ENCODE data around the gene TNPO2.

TNPO2 gene

DNA sequence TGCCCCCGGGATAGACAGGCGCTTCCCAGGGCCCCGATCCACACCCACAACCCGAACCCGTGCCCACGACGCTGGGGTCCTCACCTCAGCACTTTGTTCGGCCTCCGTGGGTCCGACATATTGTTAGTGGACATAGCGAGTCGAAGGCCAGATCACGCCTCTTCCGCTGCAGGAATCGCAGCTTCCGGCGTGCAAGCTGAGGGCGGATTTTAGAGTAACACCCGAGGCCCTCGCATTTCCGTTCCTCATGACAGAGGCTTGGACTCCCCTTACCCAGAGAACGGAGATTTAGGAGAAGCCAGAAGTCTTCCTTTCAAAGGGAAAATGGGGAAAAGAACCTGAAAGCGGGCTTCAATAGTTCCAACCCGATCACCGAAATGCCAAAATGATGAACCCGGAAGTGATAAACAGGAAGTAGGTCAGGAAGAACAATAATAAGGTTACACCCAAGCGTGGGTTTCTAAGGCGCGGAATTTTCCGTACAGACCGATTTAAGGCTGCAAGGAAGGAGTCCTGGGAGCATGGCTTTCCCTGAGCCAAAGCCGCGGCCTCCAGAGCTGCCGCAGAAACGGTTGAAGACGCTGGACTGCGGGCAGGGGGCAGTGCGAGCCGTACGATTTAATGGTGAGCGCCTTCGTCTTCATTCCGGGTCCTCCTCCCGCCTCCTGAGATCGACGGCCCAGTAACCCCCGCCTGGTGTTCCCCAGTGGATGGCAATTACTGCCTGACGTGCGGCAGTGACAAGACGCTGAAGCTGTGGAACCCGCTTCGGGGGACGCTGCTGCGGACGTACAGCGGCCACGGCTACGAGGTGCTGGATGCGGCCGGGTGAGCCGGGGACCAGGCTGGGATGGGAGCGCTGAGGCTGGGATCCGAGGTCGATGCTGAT lies 54.2 kb downstream of the TNPO2 start:
- TF ChIP-seq SPI1 (IDR thresholded peaks at IDR 0.05; ENCODE audit: borderline replicate concordance, low read depth) (0 out of 2 replicates have a peak, but pooled peaks have one; percentile 9), POLR2AphosphoS5 (IDR thresholded peaks at IDR 0.05; ENCODE audit: low read depth) (peak; percentile 57), GABPA (IDR thresholded peaks at IDR 0.05; ENCODE audit: low read depth) (peak; percentile 99)
- TF ChIP-seq, protein P1, sequence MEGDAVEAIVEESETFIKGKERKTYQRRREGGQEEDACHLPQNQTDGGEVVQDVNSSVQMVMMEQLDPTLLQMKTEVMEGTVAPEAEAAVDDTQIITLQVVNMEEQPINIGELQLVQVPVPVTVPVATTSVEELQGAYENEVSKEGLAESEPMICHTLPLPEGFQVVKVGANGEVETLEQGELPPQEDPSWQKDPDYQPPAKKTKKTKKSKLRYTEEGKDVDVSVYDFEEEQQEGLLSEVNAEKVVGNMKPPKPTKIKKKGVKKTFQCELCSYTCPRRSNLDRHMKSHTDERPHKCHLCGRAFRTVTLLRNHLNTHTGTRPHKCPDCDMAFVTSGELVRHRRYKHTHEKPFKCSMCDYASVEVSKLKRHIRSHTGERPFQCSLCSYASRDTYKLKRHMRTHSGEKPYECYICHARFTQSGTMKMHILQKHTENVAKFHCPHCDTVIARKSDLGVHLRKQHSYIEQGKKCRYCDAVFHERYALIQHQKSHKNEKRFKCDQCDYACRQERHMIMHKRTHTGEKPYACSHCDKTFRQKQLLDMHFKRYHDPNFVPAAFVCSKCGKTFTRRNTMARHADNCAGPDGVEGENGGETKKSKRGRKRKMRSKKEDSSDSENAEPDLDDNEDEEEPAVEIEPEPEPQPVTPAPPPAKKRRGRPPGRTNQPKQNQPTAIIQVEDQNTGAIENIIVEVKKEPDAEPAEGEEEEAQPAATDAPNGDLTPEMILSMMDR (IDR thresholded peaks at IDR 0.05; ENCODE audit: insufficient read depth, low read length): no peak
- TF ChIP-seq, protein P2, sequence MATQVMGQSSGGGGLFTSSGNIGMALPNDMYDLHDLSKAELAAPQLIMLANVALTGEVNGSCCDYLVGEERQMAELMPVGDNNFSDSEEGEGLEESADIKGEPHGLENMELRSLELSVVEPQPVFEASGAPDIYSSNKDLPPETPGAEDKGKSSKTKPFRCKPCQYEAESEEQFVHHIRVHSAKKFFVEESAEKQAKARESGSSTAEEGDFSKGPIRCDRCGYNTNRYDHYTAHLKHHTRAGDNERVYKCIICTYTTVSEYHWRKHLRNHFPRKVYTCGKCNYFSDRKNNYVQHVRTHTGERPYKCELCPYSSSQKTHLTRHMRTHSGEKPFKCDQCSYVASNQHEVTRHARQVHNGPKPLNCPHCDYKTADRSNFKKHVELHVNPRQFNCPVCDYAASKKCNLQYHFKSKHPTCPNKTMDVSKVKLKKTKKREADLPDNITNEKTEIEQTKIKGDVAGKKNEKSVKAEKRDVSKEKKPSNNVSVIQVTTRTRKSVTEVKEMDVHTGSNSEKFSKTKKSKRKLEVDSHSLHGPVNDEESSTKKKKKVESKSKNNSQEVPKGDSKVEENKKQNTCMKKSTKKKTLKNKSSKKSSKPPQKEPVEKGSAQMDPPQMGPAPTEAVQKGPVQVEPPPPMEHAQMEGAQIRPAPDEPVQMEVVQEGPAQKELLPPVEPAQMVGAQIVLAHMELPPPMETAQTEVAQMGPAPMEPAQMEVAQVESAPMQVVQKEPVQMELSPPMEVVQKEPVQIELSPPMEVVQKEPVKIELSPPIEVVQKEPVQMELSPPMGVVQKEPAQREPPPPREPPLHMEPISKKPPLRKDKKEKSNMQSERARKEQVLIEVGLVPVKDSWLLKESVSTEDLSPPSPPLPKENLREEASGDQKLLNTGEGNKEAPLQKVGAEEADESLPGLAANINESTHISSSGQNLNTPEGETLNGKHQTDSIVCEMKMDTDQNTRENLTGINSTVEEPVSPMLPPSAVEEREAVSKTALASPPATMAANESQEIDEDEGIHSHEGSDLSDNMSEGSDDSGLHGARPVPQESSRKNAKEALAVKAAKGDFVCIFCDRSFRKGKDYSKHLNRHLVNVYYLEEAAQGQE (IDR thresholded peaks at IDR 0.05; ENCODE audit: insufficient replicate concordance, low read depth): peak; percentile 49
- Histone ChIP-seq H3K4me3 (replicated peaks; ENCODE audit: insufficient read depth, low read length) (peak overlapping the region; percentile 86), H3K27ac (replicated peaks) (peak overlapping the region; percentile 99), H3K27me3 (ENCODE audit: insufficient read depth, poor library complexity, severe bottlenecking) (no peaks in the 10 kb centered on the region)
- DNase-seq (ENCODE audit: low read depth in 1 of 2, low spot score in 1 of 2): peak; percentile 75 to 76

DNA sequence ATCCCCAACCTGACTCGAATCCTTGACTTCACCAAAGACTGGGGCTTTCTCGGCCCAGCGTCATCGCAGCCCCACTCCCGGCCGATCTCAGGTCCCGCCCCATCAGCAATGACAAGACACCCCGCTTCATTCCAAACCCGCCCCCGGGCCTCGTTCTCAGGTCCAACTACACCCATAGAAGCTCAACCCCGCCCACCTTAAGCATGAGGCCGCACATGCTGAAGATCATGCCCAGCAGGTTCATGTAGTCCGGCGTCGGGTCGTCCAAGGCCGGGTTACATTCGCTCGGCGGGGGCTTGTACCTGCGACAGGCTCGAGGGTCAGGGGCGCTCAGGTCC lies 54.8 kb downstream of the TNPO2 start:
- Histone ChIP-seq H3K4me3 (replicated peaks; ENCODE audit: insufficient read depth, low read length) (peak overlapping the region; percentile 86), H3K27me3 (ENCODE audit: insufficient read depth, poor library complexity, severe bottlenecking) (no peaks in the 10 kb centered on the region), H3K27ac (replicated peaks) (peak overlapping the region; percentile 99)
- peak; percentile 45 to 63 for DNase-seq (ENCODE audit: low read depth in 1 of 2, low spot score in 1 of 2)
- no peak for TF ChIP-seq POLR2AphosphoS5 (IDR thresholded peaks at IDR 0.05; ENCODE audit: low read depth)
- TF ChIP-seq GABPA (IDR thresholded peaks at IDR 0.05; ENCODE audit: low read depth): no peak
- no peak for TF ChIP-seq SPI1 (IDR thresholded peaks at IDR 0.05; ENCODE audit: borderline replicate concordance, low read depth)
- TF ChIP-seq, protein P1 (IDR thresholded peaks at IDR 0.05; ENCODE audit: insufficient read depth, low read length): no peak
- TF ChIP-seq, protein P2 (IDR thresholded peaks at IDR 0.05; ENCODE audit: insufficient replicate concordance, low read depth): no peak

- no peaks in the 10 kb centered on the region for H3K27me3 ChIP-seq (ENCODE audit: insufficient read depth, poor library complexity, severe bottlenecking)
- TF ChIP-seq, protein P2 (IDR thresholded peaks at IDR 0.05; ENCODE audit: insufficient replicate concordance, low read depth): no peak
- TF ChIP-seq SPI1 (IDR thresholded peaks at IDR 0.05; ENCODE audit: borderline replicate concordance, low read depth) (no peak), POLR2AphosphoS5 (IDR thresholded peaks at IDR 0.05; ENCODE audit: low read depth) (no peak), GABPA (IDR thresholded peaks at IDR 0.05; ENCODE audit: low read depth) (no peak)
- TF ChIP-seq, protein P1 (IDR thresholded peaks at IDR 0.05; ENCODE audit: insufficient read depth, low read length): no peak
- peak overlapping the region; percentile 86 for H3K4me3 ChIP-seq (replicated peaks; ENCODE audit: insufficient read depth, low read length)
- DNase-seq (ENCODE audit: low read depth in 1 of 2, low spot score in 1 of 2): no peak
- peak overlapping the region; percentile 99; the same call in 1 of the 2 replicates for H3K27ac ChIP-seq (replicated peaks)
These were observed 55.4 kb downstream of the TNPO2 start for GRCh38 chr19:12668346-12668745.
